H1 (cell line): ENCODE results near the gene UMPS. TPM values are rescaled to one million over a fixed set of nuclear protein-coding genes. Genes with fewer than 3 reads are reported as not detected.
A peak's percentile ranks its signal among the peaks of the same experiment; 100 is the strongest.

Experiments used
- CTCF ChIA-PET: fragments of 300-600 bp; sonication (Branson Sonifier 250); formaldehyde crosslinking; loops from one replicate; lab custom pipeline; 2021; ENCODE audit not compliant: partially characterized antibody; lab: Charles Lee
- POLR2A ChIA-PET: fragments of 300-600 bp; sonication (Branson Sonifier 250); formaldehyde crosslinking; loops from one replicate; lab custom pipeline; 2021; ENCODE audit warnings: inconsistent platforms; ENCODE audit not compliant: partially characterized antibody; lab: Charles Lee
- DNase-seq, 2 experiments: peaks; one replicate each; pipeline versions ENCODE4 v3.0.0 to v3.0.0-alpha.2; 2010 to 2022; ENCODE audit warnings: low spot score in 2 of 2, low read depth in 1 of 2, mixed read lengths in 1 of 2
- FAIRE-seq: peaks from 2 replicates; lab custom pipeline; 2011; peaks lifted over from hg19 to GRCh38; lab: Jason Lieb, UNC
- H2AFZ ChIP-seq: 2 replicates; pipeline ENCODE4 v1.8.1; 2012; ENCODE audit warnings: low read length, inconsistent platforms
- H2AK5ac ChIP-seq: 2 replicates; pipeline ENCODE4 v1.6.1; 2013; ENCODE audit warnings: low read depth, low read length
- H2BK120ac ChIP-seq: replicated peaks from 2 replicates; pipeline ENCODE3; 2013; ENCODE audit warnings: low read depth, low read length, inconsistent platforms
- H2BK12ac ChIP-seq: 2 replicates; pipeline ENCODE4 v1.6.1; 2013; ENCODE audit warnings: low read depth, low read length
- H2BK15ac ChIP-seq: 2 replicates; pipeline ENCODE4 v1.6.1; 2013; ENCODE audit warnings: low read length
- H2BK20ac ChIP-seq: 2 replicates; pipeline ENCODE4 v1.6.1; 2013; ENCODE audit warnings: low read length
- H2BK5ac ChIP-seq: 2 replicates; pipeline ENCODE4 v1.6.1; 2013; ENCODE audit warnings: low read depth, low read length
- H3K14ac ChIP-seq: 2 replicates; pipeline ENCODE4 v1.6.1; 2013; ENCODE audit warnings: inconsistent platforms; ENCODE audit not compliant: insufficient read length
- H3K18ac ChIP-seq: 2 replicates; pipeline ENCODE4 v1.6.1; 2013; ENCODE audit warnings: low read length; ENCODE audit errors: extremely low read depth
- H3K23ac ChIP-seq: 2 replicates; pipeline ENCODE4 v1.6.1; 2013; ENCODE audit warnings: inconsistent platforms; ENCODE audit not compliant: insufficient read length
- H3K23me2 ChIP-seq: 2 replicates; pipeline ENCODE4 v1.6.1; 2013; ENCODE audit warnings: low read depth, low read length
- H3K27ac ChIP-seq: 2 replicates; pipeline ENCODE4 v1.6.1; 2011; ENCODE audit warnings: low read depth, low read length, inconsistent platforms
- H3K27me3 ChIP-seq, 4 experiments: replicated peaks in 1 of 4; 1 replicate in 1 of 4; 2 replicates in 3 of 4; pipeline versions ENCODE4 v1.6.1 to v1.8.1; 2011 to 2013; ENCODE audit warnings: low read length in 3 of 4, mild to moderate bottlenecking in 3 of 4, inconsistent platforms in 2 of 4, mixed read lengths in 2 of 4, moderate library complexity in 1 of 4; ENCODE audit not compliant: control insufficient read depth in 3 of 4, insufficient read depth in 3 of 4; ENCODE audit errors: extremely low read depth in 1 of 4
- H3K36me3 ChIP-seq, 4 experiments: 2 replicates each; pipeline versions ENCODE4 v1.6.1 to v1.8.1; 2011 to 2013; ENCODE audit warnings: mild to moderate bottlenecking in 4 of 4, low read length in 3 of 4, moderate library complexity in 2 of 4, control low read depth in 1 of 4, inconsistent platforms in 1 of 4; ENCODE audit not compliant: insufficient read depth in 4 of 4, control insufficient read depth in 2 of 4
- H3K4ac ChIP-seq: replicated peaks from 2 replicates; pipeline ENCODE3; 2013; ENCODE audit warnings: low read length, low read depth, mixed read lengths, inconsistent platforms; ENCODE audit not compliant: insufficient read length
- H3K4me1 ChIP-seq, 4 experiments: replicated peaks in 1 of 4; 1 replicate in 1 of 4; 2 replicates in 3 of 4; pipeline versions ENCODE4 v1.6.1 to v1.8.1; 2011 to 2013; ENCODE audit warnings: low read length in 3 of 4, inconsistent platforms in 2 of 4, mixed read lengths in 1 of 4; ENCODE audit not compliant: insufficient read depth in 4 of 4, control insufficient read depth in 3 of 4
- H3K4me2 ChIP-seq, 2 experiments: 2 replicates each; pipeline versions ENCODE4 v1.6.1 to v1.8.1; 2011 to 2013; ENCODE audit warnings: low read depth in 2 of 2, low read length in 2 of 2, control low read depth in 1 of 2, inconsistent platforms in 1 of 2, mild to moderate bottlenecking in 1 of 2; ENCODE audit not compliant: insufficient read depth in 1 of 2
- H3K4me3 ChIP-seq, 4 experiments: fragments of 200-600, 300-600 bp in 1 of 4; sonication (generic), shearing (Covaris generic), sonication (Bioruptor Twin) in 1 of 4; 2 replicates each; pipeline versions ENCODE4 v1.5.1 to v1.8.1; 2011 to 2016; ENCODE audit warnings: low read length in 4 of 4, low read depth in 3 of 4, control low read depth in 2 of 4, inconsistent platforms in 2 of 4, mild to moderate bottlenecking in 2 of 4, mixed read lengths in 1 of 4, moderate library complexity in 1 of 4; ENCODE audit not compliant: insufficient read depth in 2 of 4; ENCODE audit errors: extremely low read depth in 1 of 4
- H3K56ac ChIP-seq: replicated peaks from 2 replicates; pipeline ENCODE3; 2013; ENCODE audit warnings: low read depth, mild to moderate bottlenecking, mixed read lengths, low read length, inconsistent platforms; ENCODE audit not compliant: insufficient read length
- H3K79me1 ChIP-seq: 2 replicates; pipeline ENCODE4 v1.6.1; 2013; ENCODE audit warnings: low read depth, low read length, control low read depth
- H3K79me2 ChIP-seq, 2 experiments: 2 replicates each; pipeline versions ENCODE4 v1.6.1 to v1.8.1; 2012 to 2013; ENCODE audit warnings: low read length in 2 of 2, mild to moderate bottlenecking in 2 of 2, inconsistent platforms in 1 of 2; ENCODE audit not compliant: insufficient read depth in 2 of 2, control insufficient read depth in 1 of 2
- H3K9ac ChIP-seq, 4 experiments: replicated peaks in 1 of 4; 1 replicate in 1 of 4; 2 replicates in 3 of 4; pipeline versions ENCODE4 v1.6.1 to v1.8.1; 2011 to 2013; ENCODE audit warnings: low read depth in 3 of 4, low read length in 3 of 4, control low read depth in 2 of 4, mild to moderate bottlenecking in 2 of 4, moderate library complexity in 2 of 4, inconsistent platforms in 1 of 4; ENCODE audit errors: extremely low read depth in 1 of 4
- H3K9me3 ChIP-seq, 2 experiments: 2 replicates each; pipeline versions ENCODE4 v1.6.1 to v1.8.1; 2012 to 2013; ENCODE audit warnings: mild to moderate bottlenecking in 2 of 2, moderate library complexity in 2 of 2, control low read depth in 1 of 2, inconsistent platforms in 1 of 2, low read depth in 1 of 2, low read length in 1 of 2, mixed read lengths in 1 of 2; ENCODE audit not compliant: insufficient read depth in 2 of 2
- H4K20me1 ChIP-seq, 2 experiments: replicated peaks in 1 of 2; 2 replicates each; pipeline versions ENCODE3 to v1.8.1; 2011 to 2013; ENCODE audit warnings: inconsistent platforms in 2 of 2, low read length in 2 of 2, mild to moderate bottlenecking in 1 of 2; ENCODE audit not compliant: insufficient read depth in 2 of 2, control insufficient read depth in 1 of 2
- H4K5ac ChIP-seq: 2 replicates; pipeline ENCODE4 v1.6.1; 2013; ENCODE audit warnings: low read length, low read depth, mixed read lengths, inconsistent platforms; ENCODE audit not compliant: insufficient read length
- H4K8ac ChIP-seq: 2 replicates; pipeline ENCODE4 v1.8.0; 2013; ENCODE audit warnings: mild to moderate bottlenecking, moderate library complexity, low read length, inconsistent platforms; ENCODE audit not compliant: insufficient read depth; ENCODE audit errors: extremely low read depth
- H4K91ac ChIP-seq: replicated peaks from 2 replicates; pipeline ENCODE3; 2013; ENCODE audit warnings: low read length, mixed read lengths, inconsistent platforms; ENCODE audit not compliant: insufficient read length
- CREB1 ChIP-seq: IDR thresholded peaks from 2 replicates; pipeline ENCODE4 v1.6.1; 2012; ENCODE audit warnings: inconsistent platforms
- EP300 ChIP-seq, 2 experiments: IDR thresholded peaks; 1 replicate in 1 of 2; 2 replicates in 1 of 2; pipeline ENCODE4 v1.6.1; 2011 to 2012; ENCODE audit warnings: low read depth in 2 of 2, low read length in 2 of 2, mild to moderate bottlenecking in 2 of 2, borderline replicate concordance in 1 of 2, inconsistent platforms in 1 of 2, moderate library complexity in 1 of 2
- JUN ChIP-seq: IDR thresholded peaks from 2 replicates; pipeline ENCODE4 v1.6.1; 2011; ENCODE audit warnings: low read depth, mild to moderate bottlenecking, improper control_type of control experiment, low read length
- MAFK ChIP-seq: IDR thresholded peaks from 2 replicates; pipeline ENCODE4 v1.6.1; 2012; ENCODE audit warnings: low read depth, mild to moderate bottlenecking, improper control_type of control experiment, low read length
- POU5F1 ChIP-seq: IDR thresholded peaks from 2 replicates; pipeline ENCODE4 v1.6.1; 2011; ENCODE audit warnings: low read depth, mild to moderate bottlenecking, low read length, moderate library complexity
- SUZ12 ChIP-seq: fragments of 200-600 bp; sonication (generic); IDR thresholded peaks from 2 replicates; pipeline ENCODE4 v1.6.1; 2012; ENCODE audit warnings: mild to moderate bottlenecking, inconsistent platforms, low read length, moderate library complexity, mixed read lengths
- TAF7 ChIP-seq: optimal IDR thresholded peaks from 2 replicates; pipeline ENCODE3; 2011; ENCODE audit warnings: low read depth, mild to moderate bottlenecking, inconsistent platforms, low read length, moderate library complexity, borderline replicate concordance
- WGBS, 2 experiments: shearing (Covaris generic) in 1 of 2; methylation state at CpG; one replicate each; pipeline versions ENCODE4 v1.1.6 to v1.1.7; 2013 to 2015; ENCODE audit warnings: low lambda C conversion rate in 2 of 2, mixed read lengths in 2 of 2, inconsistent platforms in 1 of 2, low coverage in 1 of 2, missing lambda C conversion rate in 1 of 2; ENCODE audit not compliant: insufficient replicate concordance in 2 of 2, insufficient coverage in 1 of 2, insufficient read length in 1 of 2; ENCODE audit errors: extremely low coverage in 1 of 2, missing lambda C conversion rate in 1 of 2; 5-methylcytosine and 5-hydroxymethylcytosine counted together
- polyA plus RNA-seq, 7 experiments: library from polyadenylated mRNA; depleted of rRNA in 3 of 7; stranded (reverse) in 5 of 7; unstranded in 2 of 7; fragments of >200 nt in 5 of 7; fragments of 200-250 nt in 2 of 7; gene quantifications; 1 replicate in 5 of 7; 2 replicates in 1 of 7; 4 replicates in 1 of 7; pipeline versions ENCODE4 v1.2.1 to v1.2.3, GENCODE V29; 2011 to 2013; ENCODE audit warnings: missing spikeins in 2 of 7, mixed read lengths in 2 of 7
- total RNA-seq: library from RNA; stranded (reverse); fragmentation: NEBNext Ultra II Directional; extraction: Animal tissue kit (Norgen Biotek cat#: 25700); gene quantifications from 2 replicates; pipeline ENCODE4 v1.2.1, GENCODE V29; 2021
- TF ChIP-seq, protein P1 (sequence below), 3 experiments: IDR thresholded peaks; 1 replicate in 2 of 3; 2 replicates in 1 of 3; pipeline versions ENCODE4 v1.5.1 to v1.6.1; 2011; ENCODE audit warnings: low read length in 3 of 3, mild to moderate bottlenecking in 3 of 3, inconsistent platforms in 2 of 3, low read depth in 1 of 3, moderate library complexity in 1 of 3; ENCODE audit not compliant: insufficient read depth in 1 of 3; ENCODE audit errors: control extremely low read depth in 1 of 3

UMPS gene
- total and polyA plus RNA-seq, 2 of the 8 experiments (the other 6 are each of a cell fraction or from before 2014, with no cell fraction given): 32.8 to 59.0 TPM

DNA sequence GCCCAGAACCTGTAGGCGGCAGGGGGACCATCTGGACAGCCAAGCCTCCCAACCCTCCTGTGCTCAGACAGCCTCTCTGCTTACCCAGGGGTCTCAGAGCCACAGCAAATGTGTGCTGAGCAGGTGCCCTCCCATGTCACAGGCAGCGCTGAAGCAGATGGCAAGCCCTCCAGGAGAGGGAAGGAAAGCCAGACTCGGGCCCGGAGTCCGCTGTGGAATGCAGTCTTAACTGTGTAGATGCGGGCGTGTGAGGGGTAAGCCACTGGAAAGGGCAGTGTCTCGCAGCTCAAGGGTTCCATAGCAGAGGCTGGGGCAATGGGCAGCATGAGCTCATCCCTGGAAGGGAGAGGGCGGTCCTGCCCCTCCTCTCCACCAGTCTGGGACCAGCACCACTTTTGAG lies 45.6 kb downstream of the UMPS start:
- Histone ChIP-seq H4K5ac (no peak overlapping the region), H3K27ac (no peak overlapping the region), H2BK15ac (peak overlapping the region; percentile 53; the same call in 1 of the 2 replicates), H3K4me3 (no peak overlapping the region), H3K9ac (no peak overlapping the region), H3K27me3 (no peaks in the 10 kb centered on the region), H2BK5ac (peak overlapping the region; percentile 69; the same call in 1 of the 2 replicates), H2AK5ac (0 out of 2 replicates have a peak overlapping the region, but pooled peaks have one; percentile 5), H4K91ac (no peak overlapping the region), H3K79me2 (no peaks in the 10 kb centered on the region), H4K20me1 (peaks cover 0 to 7% of the 10 kb centered on the region in 2 experiments), H3K4me1 (peaks cover 6 to 22% (median 11%) of the 10 kb centered on the region in 4 experiments), H3K36me3 (peaks cover 0 to 4% (median 2%) of the 10 kb centered on the region in 4 experiments; a peak in 3 of 8 replicates), H2BK12ac (peak overlapping the region; percentile 81), H2AFZ (no peak overlapping the region), H3K9me3 (no peaks in the 10 kb centered on the region), H3K79me1 (peaks cover 5% of the 10 kb centered on the region; the same call in 1 of the 2 replicates), H3K18ac (no peak overlapping the region; the same call in 1 of the 2 replicates), H3K23ac (no peak overlapping the region), H2BK120ac (no peak overlapping the region), H3K23me2 (peaks cover 3% of the 10 kb centered on the region; the same call in 1 of the 2 replicates), H3K4me2 (no peak overlapping the region), H3K56ac (no peak overlapping the region), H2BK20ac (peak overlapping the region; percentile 43; the same call in 1 of the 2 replicates), H3K4ac (no peak overlapping the region), H3K14ac (no peak overlapping the region), H4K8ac (no peak overlapping the region)
- TF ChIP-seq SUZ12 (no peak), CREB1 (no peak), MAFK (no peak), EP300 (IDR thresholded peaks at IDR 0.05; ENCODE audit: borderline replicate concordance in 1 of 2, low read depth in 2 of 2, low read length in 2 of 2) (no peak), JUN (no peak), POU5F1 (no peak), TAF7 (no peak)
- TF ChIP-seq, protein P1, sequence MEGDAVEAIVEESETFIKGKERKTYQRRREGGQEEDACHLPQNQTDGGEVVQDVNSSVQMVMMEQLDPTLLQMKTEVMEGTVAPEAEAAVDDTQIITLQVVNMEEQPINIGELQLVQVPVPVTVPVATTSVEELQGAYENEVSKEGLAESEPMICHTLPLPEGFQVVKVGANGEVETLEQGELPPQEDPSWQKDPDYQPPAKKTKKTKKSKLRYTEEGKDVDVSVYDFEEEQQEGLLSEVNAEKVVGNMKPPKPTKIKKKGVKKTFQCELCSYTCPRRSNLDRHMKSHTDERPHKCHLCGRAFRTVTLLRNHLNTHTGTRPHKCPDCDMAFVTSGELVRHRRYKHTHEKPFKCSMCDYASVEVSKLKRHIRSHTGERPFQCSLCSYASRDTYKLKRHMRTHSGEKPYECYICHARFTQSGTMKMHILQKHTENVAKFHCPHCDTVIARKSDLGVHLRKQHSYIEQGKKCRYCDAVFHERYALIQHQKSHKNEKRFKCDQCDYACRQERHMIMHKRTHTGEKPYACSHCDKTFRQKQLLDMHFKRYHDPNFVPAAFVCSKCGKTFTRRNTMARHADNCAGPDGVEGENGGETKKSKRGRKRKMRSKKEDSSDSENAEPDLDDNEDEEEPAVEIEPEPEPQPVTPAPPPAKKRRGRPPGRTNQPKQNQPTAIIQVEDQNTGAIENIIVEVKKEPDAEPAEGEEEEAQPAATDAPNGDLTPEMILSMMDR (IDR thresholded peaks at IDR 0.05; ENCODE audit: control extremely low read depth in 1 of 3, insufficient read depth in 1 of 3, low read depth in 1 of 3, low read length in 3 of 3): no peak
- DNase-seq (no peak), FAIRE-seq (no peak)
- WGBS, 2 experiments: 90% methylated on average over 9 of the region's 9 CpGs; no CpG with 5 or more reads in 1 of the 2 experiments
- CTCF ChIA-PET: no interaction called here
- POLR2A ChIA-PET: no interaction called here
